Measurements from ENCODE around the gene GRM5. TPM values are rescaled to one million over a fixed set of nuclear protein-coding genes. Genes with fewer than 3 reads are reported as not detected.
"Not testable (repeated sequence)": the region's sequence is repeated elsewhere in the genome, so short reads cannot be mapped to it uniquely, and the experiment has no call there.

GRM5 gene
- total RNA-seq, 1 donor from 2014 or later: 0.17 TPM

GRCh38 chr11:88474655-88475054 lies 591.1 kb downstream of the GRM5 start:
- DNase-seq (ENCODE audit: extremely low spot score, unreplicated experiment): no peak
- Mint-ChIP-seq H3K4me1 (ENCODE audit: unreplicated experiment) (no peaks in the 10 kb centered on the region), H3K27ac (no peak overlapping the region), H3K4me3 (no peak overlapping the region), H3K36me3 (no peaks in the 10 kb centered on the region), H3K9me3 (no peaks in the 10 kb centered on the region), H3K27me3 (no peaks in the 10 kb centered on the region)
- no peak for TF ChIP-seq CTCF (conservative IDR thresholded peaks at IDR 0.05)

DNA sequence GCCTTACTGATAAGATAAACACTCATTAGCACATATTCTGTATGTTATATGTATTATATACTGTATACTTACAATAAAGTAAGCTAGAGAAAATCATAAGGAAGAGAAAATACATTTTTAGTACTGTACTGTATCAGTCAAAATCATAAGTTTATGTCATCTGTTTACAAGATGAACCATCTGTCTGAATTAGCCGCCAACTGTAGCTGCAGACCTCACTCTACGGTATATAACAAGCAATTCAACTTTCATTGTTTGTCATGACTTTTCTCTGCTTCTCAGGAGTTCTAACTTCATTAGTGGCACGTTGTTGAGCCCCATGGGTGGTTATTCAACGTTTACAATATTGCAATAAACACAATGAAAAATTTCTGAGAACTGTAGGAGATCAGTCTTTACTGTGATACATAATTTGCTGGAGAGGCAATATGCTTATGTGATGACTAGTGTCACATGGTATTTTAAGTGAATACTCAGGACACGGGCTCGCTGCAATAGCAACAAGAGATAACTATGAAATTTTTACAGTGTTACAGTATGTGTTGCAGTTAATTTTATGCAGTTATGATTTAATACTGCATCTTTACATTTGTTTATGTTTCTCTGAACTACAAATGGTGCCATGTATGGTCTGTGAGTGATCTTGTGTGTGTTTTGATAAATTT lies 596.1 kb downstream of the GRM5 start:
- H3K27ac Mint-ChIP-seq: no peak overlapping the region
- no peak for DNase-seq (ENCODE audit: extremely low spot score, unreplicated experiment)
- TF ChIP-seq CTCF (conservative IDR thresholded peaks at IDR 0.05): no peak
- H3K9me3 Mint-ChIP-seq: no peaks in the 10 kb centered on the region
- H3K27me3 Mint-ChIP-seq: no peaks in the 10 kb centered on the region
- H3K36me3 Mint-ChIP-seq: no peaks in the 10 kb centered on the region
- H3K4me3 Mint-ChIP-seq: no peak overlapping the region
- H3K4me1 Mint-ChIP-seq (ENCODE audit: unreplicated experiment): no peaks in the 10 kb centered on the region

DNA sequence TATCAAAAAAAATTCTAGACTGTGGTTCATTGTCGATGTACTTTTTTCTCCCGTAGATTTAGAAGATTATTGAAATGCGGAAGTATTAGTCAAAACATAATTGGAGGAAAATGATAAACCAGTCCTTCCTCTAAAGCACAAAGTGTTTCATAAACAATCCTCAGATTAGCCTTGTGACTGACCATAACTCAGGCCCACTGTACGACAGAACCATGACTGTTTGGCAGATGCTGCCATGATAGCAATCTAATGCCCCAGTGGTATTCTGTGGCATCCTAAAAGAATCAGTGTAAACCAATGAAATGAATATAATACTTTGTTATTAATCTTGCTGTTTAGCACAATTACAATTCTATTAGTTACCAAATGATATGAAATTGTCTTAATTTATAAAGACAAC lies 601.3 kb downstream of the GRM5 start:
- H3K36me3 Mint-ChIP-seq: no peaks in the 10 kb centered on the region
- H3K4me3 Mint-ChIP-seq: no peak overlapping the region
- DNase-seq (ENCODE audit: extremely low spot score, unreplicated experiment): no peak
- no peaks in the 10 kb centered on the region for H3K9me3 Mint-ChIP-seq
- H3K4me1 Mint-ChIP-seq (ENCODE audit: unreplicated experiment): no peaks in the 10 kb centered on the region
- no peak for TF ChIP-seq CTCF (conservative IDR thresholded peaks at IDR 0.05)
- no peak overlapping the region for H3K27ac Mint-ChIP-seq
- no peaks in the 10 kb centered on the region for H3K27me3 Mint-ChIP-seq

DNA sequence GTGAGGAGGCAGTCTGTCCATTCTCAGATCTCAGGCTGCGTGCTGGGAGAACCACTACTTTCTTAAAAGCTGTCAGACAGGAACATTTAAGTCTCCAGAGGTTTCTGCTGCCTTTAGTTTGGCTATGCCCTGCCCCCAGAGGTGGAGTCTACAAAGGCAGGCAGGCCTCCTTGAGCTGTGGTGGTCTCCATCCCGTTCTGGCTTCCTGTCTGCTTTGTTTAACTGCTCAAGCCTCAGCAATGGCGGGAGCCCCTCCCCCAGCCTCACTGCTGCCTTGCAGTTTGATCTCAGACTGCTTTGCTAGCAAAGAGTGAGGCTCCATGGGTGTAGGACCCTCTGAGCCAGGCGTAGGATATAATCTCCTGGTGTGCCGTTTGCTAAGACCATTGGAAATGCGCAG lies 602.5 kb downstream of the GRM5 start:
- H3K4me1 Mint-ChIP-seq (ENCODE audit: unreplicated experiment); H3K4me3 Mint-ChIP-seq; H3K27me3 Mint-ChIP-seq; H3K27ac Mint-ChIP-seq; DNase-seq (ENCODE audit: extremely low spot score, unreplicated experiment); H3K9me3 Mint-ChIP-seq; H3K36me3 Mint-ChIP-seq: not testable (repeated sequence)

GRCh38 chr11:88458047-88458446 lies 607.7 kb downstream of the GRM5 start:
- not testable (repeated sequence) for H3K27me3 Mint-ChIP-seq; H3K4me3 Mint-ChIP-seq; H3K9me3 Mint-ChIP-seq; H3K4me1 Mint-ChIP-seq (ENCODE audit: unreplicated experiment); H3K27ac Mint-ChIP-seq; H3K36me3 Mint-ChIP-seq; DNase-seq (ENCODE audit: extremely low spot score, unreplicated experiment)

- no peak for TF ChIP-seq CTCF (conservative IDR thresholded peaks at IDR 0.05)
- Mint-ChIP-seq H3K36me3 (no peaks in the 10 kb centered on the region), H3K9me3 (no peaks in the 10 kb centered on the region), H3K27me3 (no peaks in the 10 kb centered on the region), H3K4me1 (ENCODE audit: unreplicated experiment) (no peaks in the 10 kb centered on the region), H3K27ac (no peak overlapping the region), H3K4me3 (no peak overlapping the region)
- no peak for DNase-seq (ENCODE audit: extremely low spot score, unreplicated experiment)
Measured at GRCh38 chr11:88455974-88456373, 609.8 kb downstream of the GRM5 start.

DNA sequence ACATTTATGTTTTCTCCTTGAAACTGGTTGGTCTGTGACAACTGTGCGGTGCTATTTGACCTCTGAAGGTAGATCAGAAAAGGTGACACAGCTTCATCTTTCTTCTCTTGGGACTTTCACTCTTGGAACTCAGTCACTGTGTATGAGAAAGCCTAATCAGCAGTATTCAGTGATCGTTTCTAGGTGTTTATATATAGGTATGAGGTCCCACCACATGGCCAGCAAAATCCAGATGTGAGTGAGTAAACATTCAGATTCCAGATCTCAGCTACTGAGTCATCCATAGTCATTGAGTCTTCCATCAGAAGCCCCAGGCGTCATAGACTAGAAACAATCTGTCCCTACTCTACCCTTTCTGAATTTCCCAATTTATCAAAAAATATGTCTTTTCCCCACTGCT lies 610.9 kb downstream of the GRM5 start:
- no peak overlapping the region for H3K27ac Mint-ChIP-seq
- no peaks in the 10 kb centered on the region for H3K4me1 Mint-ChIP-seq (ENCODE audit: unreplicated experiment)
- no peak for TF ChIP-seq CTCF (conservative IDR thresholded peaks at IDR 0.05)
- no peak for DNase-seq (ENCODE audit: extremely low spot score, unreplicated experiment)
- H3K4me3 Mint-ChIP-seq: no peak overlapping the region
- no peaks in the 10 kb centered on the region for H3K9me3 Mint-ChIP-seq
- no peaks in the 10 kb centered on the region for H3K27me3 Mint-ChIP-seq
- no peaks in the 10 kb centered on the region for H3K36me3 Mint-ChIP-seq
